Endothelial cell of umbilical vein (primary cell): ENCODE results near the gene POMGNT2.

Experiments used
- CTCF ChIP-seq, 2 donors: IDR thresholded peaks; 1 replicate in 1 of 2; 2 replicates in 1 of 2; pipeline ENCODE4 v1.5.1; 2011; ENCODE audit warnings: low read length in 2 of 2, mild to moderate bottlenecking in 2 of 2, moderate library complexity in 2 of 2, control low read depth in 1 of 2, inconsistent platforms in 1 of 2, low read depth in 1 of 2; ENCODE audit not compliant: insufficient read depth in 1 of 2; ENCODE audit errors: extremely low read depth in 1 of 2
- MAX ChIP-seq: IDR thresholded peaks from 2 replicates; pipeline ENCODE4 v1.6.1; 2011; ENCODE audit not compliant: insufficient read depth, insufficient read length

DNA sequence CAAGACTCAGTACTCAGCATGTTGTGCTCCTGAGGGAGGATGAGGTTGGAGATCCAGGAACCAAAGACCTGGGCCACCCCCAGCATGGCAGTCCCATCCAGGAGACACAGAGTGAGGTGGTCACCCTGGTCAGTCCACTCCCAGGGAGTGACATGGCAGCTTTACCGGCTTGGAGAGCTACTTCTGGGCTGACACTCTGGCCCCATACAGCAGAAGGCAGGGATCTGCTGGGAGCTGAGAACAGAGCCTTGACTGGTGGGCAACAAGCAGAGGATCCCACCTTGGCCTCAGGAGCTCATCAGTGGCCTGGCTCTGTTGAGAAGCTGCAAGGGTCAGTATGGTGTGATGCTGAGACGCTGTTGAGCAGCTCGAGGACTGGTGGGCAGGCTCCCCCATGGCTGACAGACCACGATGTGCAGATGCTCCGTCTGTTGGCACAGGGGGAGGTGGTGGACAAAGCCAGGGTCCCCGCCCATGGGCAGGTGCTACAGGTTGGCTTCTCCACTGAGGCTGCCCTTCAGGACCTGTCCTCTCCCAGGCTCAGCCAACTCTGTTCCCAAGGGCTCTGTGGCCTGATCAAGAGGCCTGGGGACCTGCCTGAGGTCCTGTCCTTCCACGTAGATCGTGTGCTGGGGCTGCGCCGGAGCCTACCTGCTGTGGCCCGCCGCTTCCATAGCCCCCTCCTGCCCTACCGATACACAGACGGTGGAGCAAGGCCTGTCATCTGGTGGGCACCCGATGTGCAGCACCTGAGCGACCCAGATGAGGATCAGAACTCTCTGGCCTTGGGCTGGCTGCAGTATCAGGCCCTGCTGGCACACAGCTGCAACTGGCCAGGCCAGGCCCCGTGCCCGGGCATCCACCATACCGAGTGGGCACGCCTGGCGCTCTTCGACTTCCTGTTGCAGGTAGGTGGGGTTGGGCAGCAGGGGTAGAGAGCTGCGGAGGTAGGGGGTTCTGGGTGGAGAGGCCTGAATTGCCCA lies 72.9 kb downstream of the POMGNT2 start:
- no peak for TF ChIP-seq MAX
- no peak for TF ChIP-seq CTCF (IDR thresholded peaks at IDR 0.05; ENCODE audit: extremely low read depth in 1 of 2, insufficient read depth in 1 of 2, low read depth in 1 of 2, low read length in 2 of 2)
